ENCODE data around the gene SPATC1L. TPM values are rescaled to one million over a fixed set of nuclear protein-coding genes. Genes with fewer than 3 reads are reported as not detected.

SPATC1L gene
- total and polyA plus RNA-seq, 2 donors (not counting 1 experiment from before 2014, with no cell fraction given): 11.4 to 15.4 TPM

- H3K9ac ChIP-seq (ENCODE audit: low read length): peak overlapping the region; percentile 96
- DNase-seq (no peak), ATAC-seq (ENCODE audit: low read depth) (no peak)
- intact Hi-C loops (cut with micrococcal nuclease): loop anchor here (1.0 to 2.0 kb wide), 4 partner anchors 27 to 96 kb away; partner anchors contain the start of genes PCNT, SPATC1L and YBEY
- H3K4me1 Mint-ChIP-seq: peaks cover 35% of the 10 kb centered on the region
- H3K4me1 ChIP-seq (ENCODE audit: control insufficient read depth in 2 of 2, insufficient read depth in 2 of 2, low read length in 2 of 2): peaks cover 21 to 22% of the 10 kb centered on the region in 2 donors
- H3K4me2 ChIP-seq (replicated peaks; ENCODE audit: low read depth, low read length, poor library complexity, severe bottlenecking): peak overlapping the region; percentile 99
- H3K9me3 ChIP-seq (ENCODE audit: control extremely low read depth in 1 of 3, control insufficient read depth in 2 of 3, insufficient read depth in 1 of 3, low read length in 2 of 3): no peaks in the 10 kb centered on the region
- ChIA-PET CTCF (interaction anchor here (1.2 to 1.3 kb wide), 3 partner anchors 58 to 85 kb away, joined by 3 to 4 read pairs (median 3); partner anchors contain the start of genes MCM3AP and YBEY), POLR2A (no interaction called here)
- under 1% methylated on average over 16 of the region's 20 CpGs for WGBS (ENCODE audit: insufficient coverage)
- H4K20me1 ChIP-seq (ENCODE audit: control insufficient read depth, insufficient read depth, low read length, poor library complexity, severe bottlenecking): peaks cover 10% of the 10 kb centered on the region
- no peaks in the 10 kb centered on the region for H3K36me3 ChIP-seq (replicated peaks in 1 of 2; ENCODE audit: control extremely low read depth in 1 of 2, control insufficient read depth in 1 of 2, extremely low read depth in 1 of 2, insufficient read depth in 2 of 2, low read length in 1 of 2)
- H3K27me3 Mint-ChIP-seq: no peaks in the 10 kb centered on the region
- H3K27me3 ChIP-seq (replicated peaks in 1 of 4; ENCODE audit: control extremely low read depth in 1 of 4, control insufficient read depth in 3 of 4, insufficient read depth in 4 of 4, low read length in 3 of 4): no peaks in the 10 kb centered on the region
- H3K4me3 Mint-ChIP-seq: peak overlapping the region; percentile 88
- no peaks in the 10 kb centered on the region for H3K9me3 Mint-ChIP-seq (ENCODE audit: insufficient read depth)
- H3K27ac ChIP-seq (ENCODE audit: low read length in 2 of 2): peak overlapping the region; percentile 71 to 91
- peak overlapping the region; percentile 94 for H2AFZ ChIP-seq (ENCODE audit: insufficient read depth, low read depth, low read length, poor library complexity, severe bottlenecking)
- H3K79me2 ChIP-seq (ENCODE audit: control insufficient read depth, insufficient read depth, low read length): peaks cover 25% of the 10 kb centered on the region
- TF ChIP-seq CTCF (IDR thresholded peaks at IDR 0.05) (no peak), EZH2 (IDR thresholded peaks at IDR 0.05; ENCODE audit: borderline replicate concordance, insufficient read depth, low read depth, low read length, poor library complexity, severe bottlenecking) (no peak)
- H3K4me3 ChIP-seq (ENCODE audit: control extremely low read depth in 1 of 5, extremely low read depth in 1 of 5, insufficient read depth in 1 of 5, low read depth in 2 of 5, low read length in 4 of 5): peak overlapping the region; percentile 13 to 92 (median 87)
- peak overlapping the region; percentile 86 for H3K27ac Mint-ChIP-seq
Observed at GRCh38 chr21:46227811-46228344, 43.6 kb upstream of the SPATC1L start.

GRCh38 chr21:46226920-46227599 is 42.8 kb upstream of the SPATC1L start:
- Mint-ChIP-seq H3K4me1 (peaks cover 35% of the 10 kb centered on the region), H3K4me3 (peak overlapping the region; percentile 88), H3K27me3 (no peaks in the 10 kb centered on the region), H3K9me3 (ENCODE audit: insufficient read depth) (no peaks in the 10 kb centered on the region), H3K27ac (peak overlapping the region; percentile 67)
- no peak overlapping the region for H3K27ac ChIP-seq (ENCODE audit: low read length in 2 of 2)
- H3K4me3 ChIP-seq (ENCODE audit: control extremely low read depth in 1 of 5, extremely low read depth in 1 of 5, insufficient read depth in 1 of 5, low read depth in 2 of 5, low read length in 4 of 5): no peak overlapping the region
- TF ChIP-seq EZH2 (IDR thresholded peaks at IDR 0.05; ENCODE audit: borderline replicate concordance, insufficient read depth, low read depth, low read length, poor library complexity, severe bottlenecking) (no peak), CTCF (IDR thresholded peaks at IDR 0.05) (no peak)
- H3K79me2 ChIP-seq (ENCODE audit: control insufficient read depth, insufficient read depth, low read length): peaks cover 31% of the 10 kb centered on the region
- H3K4me1 ChIP-seq (ENCODE audit: control insufficient read depth in 2 of 2, insufficient read depth in 2 of 2, low read length in 2 of 2): peaks cover 21 to 22% of the 10 kb centered on the region in 2 donors
- POLR2A ChIA-PET: no interaction called here
- ATAC-seq (ENCODE audit: low read depth) (no peak), DNase-seq (peak; percentile 46)
- intact Hi-C loops (cut with micrococcal nuclease): no loop called here
- CTCF ChIA-PET: interaction anchor here (1.3 kb wide), 1 partner anchor 58 kb away, joined by 4 read pairs; the partner anchor contains the start of genes MCM3AP and YBEY
- no peaks in the 10 kb centered on the region for H3K27me3 ChIP-seq (replicated peaks in 1 of 4; ENCODE audit: control extremely low read depth in 1 of 4, control insufficient read depth in 3 of 4, insufficient read depth in 4 of 4, low read length in 3 of 4)
- no peak overlapping the region for H2AFZ ChIP-seq (ENCODE audit: insufficient read depth, low read depth, low read length, poor library complexity, severe bottlenecking)
- peak overlapping the region; percentile 96 for H3K9ac ChIP-seq (ENCODE audit: low read length)
- no peaks in the 10 kb centered on the region for H3K36me3 ChIP-seq (replicated peaks in 1 of 2; ENCODE audit: control extremely low read depth in 1 of 2, control insufficient read depth in 1 of 2, extremely low read depth in 1 of 2, insufficient read depth in 2 of 2, low read length in 1 of 2)
- peaks cover 10% of the 10 kb centered on the region for H4K20me1 ChIP-seq (ENCODE audit: control insufficient read depth, insufficient read depth, low read length, poor library complexity, severe bottlenecking)
- H3K4me2 ChIP-seq (replicated peaks; ENCODE audit: low read depth, low read length, poor library complexity, severe bottlenecking): peak overlapping the region; percentile 99
- H3K9me3 ChIP-seq (ENCODE audit: control extremely low read depth in 1 of 3, control insufficient read depth in 2 of 3, insufficient read depth in 1 of 3, low read length in 2 of 3): no peaks in the 10 kb centered on the region
- WGBS (ENCODE audit: insufficient coverage): 87% methylated on average over 3 of the region's 4 CpGs

Data from B cell (primary cell).